ENCODE results near the gene SPR. TPM values are rescaled to one million over a fixed set of nuclear protein-coding genes. Genes with fewer than 3 reads are reported as not detected.
A peak's percentile ranks its signal among the peaks of the same experiment; 100 is the strongest.

Gene SPR
- total and polyA plus RNA-seq, 2 of the 13 experiments (the other 11 are each of a cell fraction or from before 2014, with no cell fraction given): 34.0 to 96.0 TPM

DNA sequence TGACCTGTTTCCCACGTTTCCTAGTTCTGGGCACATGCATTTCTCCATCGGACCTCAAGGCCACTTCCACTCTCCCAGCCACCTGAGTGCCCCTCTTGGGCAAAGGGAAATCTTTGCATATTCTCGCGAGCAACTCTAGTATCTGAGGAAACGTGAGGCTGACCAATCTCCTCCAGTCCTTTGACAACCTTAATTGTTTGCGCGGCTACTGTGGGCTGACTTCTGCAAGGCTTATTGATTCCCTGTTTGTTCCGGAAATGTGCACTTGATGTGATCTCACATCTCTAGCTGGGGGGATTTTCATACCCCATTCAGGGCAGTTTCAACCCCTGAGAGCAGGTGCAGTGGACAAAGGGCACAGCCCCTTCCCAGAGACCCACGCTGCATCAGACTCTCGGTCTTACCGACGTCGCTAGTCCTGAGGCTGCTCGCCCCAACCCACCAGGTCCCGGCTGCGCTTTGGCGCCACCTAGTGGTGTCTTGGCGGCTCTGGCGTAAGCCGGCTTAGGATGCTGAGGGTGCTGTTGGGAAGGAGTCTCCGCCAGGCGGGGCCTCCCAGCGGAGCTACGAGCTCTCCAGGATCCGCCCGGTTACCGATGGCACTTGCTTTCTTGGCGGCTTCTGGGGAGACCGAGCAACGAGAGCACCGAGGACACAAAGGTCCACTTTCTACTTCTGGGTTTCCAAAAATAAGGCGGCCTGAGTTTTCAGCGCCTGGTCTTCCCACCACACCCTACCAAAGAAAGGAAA, 24.8 kb upstream of the SPR start (continued):
- TF ChIP-seq ZNF329 (CRISPR knock-in tag; IDR thresholded peaks at IDR 0.05; ENCODE audit: low read depth) (no peak), RFX5 (IDR thresholded peaks at IDR 0.05; ENCODE audit: low read depth, low read length) (no peak), YEATS2 (CRISPR knock-in tag; IDR thresholded peaks at IDR 0.05; ENCODE audit: borderline replicate concordance) (no peak), FOXJ3 (CRISPR knock-in tag; IDR thresholded peaks at IDR 0.05; ENCODE audit: borderline replicate concordance) (no peak), ZFY (CRISPR knock-in tag; IDR thresholded peaks at IDR 0.05) (peak; percentile 41; the same call in 1 of the 2 replicates), CBX1 (IDR thresholded peaks at IDR 0.05; ENCODE audit: low read depth) (peak; percentile 86), ZNF276 (CRISPR knock-in tag; IDR thresholded peaks at IDR 0.05; ENCODE audit: low read depth) (peak; percentile 55; the same call in 1 of the 2 replicates), HES4 (CRISPR knock-in tag; IDR thresholded peaks at IDR 0.05; ENCODE audit: borderline replicate concordance) (no peak), ZNF33B (CRISPR knock-in tag; IDR thresholded peaks at IDR 0.05) (peak; percentile 69; the same call in 1 of the 2 replicates), ZNF724P (CRISPR knock-in tag; IDR thresholded peaks at IDR 0.05; ENCODE audit: borderline replicate concordance) (0 out of 2 replicates have a peak, but pooled peaks have one; percentile 26), ZNF143 (CRISPR knock-in tag; IDR thresholded peaks at IDR 0.05) (peak; percentile 76), ZNF607 (CRISPR knock-in tag; IDR thresholded peaks at IDR 0.05; ENCODE audit: borderline replicate concordance) (peak; percentile 63; the same call in 1 of the 2 replicates), ZBTB7B (CRISPR knock-in tag; IDR thresholded peaks at IDR 0.05) (peak; percentile 43; the same call in 1 of the 2 replicates), SNAPC2 (CRISPR knock-in tag; IDR thresholded peaks at IDR 0.05) (no peak), AHDC1 (CRISPR knock-in tag; IDR thresholded peaks at IDR 0.05; ENCODE audit: borderline replicate concordance) (no peak)
- TF ChIP-seq, protein P1, sequence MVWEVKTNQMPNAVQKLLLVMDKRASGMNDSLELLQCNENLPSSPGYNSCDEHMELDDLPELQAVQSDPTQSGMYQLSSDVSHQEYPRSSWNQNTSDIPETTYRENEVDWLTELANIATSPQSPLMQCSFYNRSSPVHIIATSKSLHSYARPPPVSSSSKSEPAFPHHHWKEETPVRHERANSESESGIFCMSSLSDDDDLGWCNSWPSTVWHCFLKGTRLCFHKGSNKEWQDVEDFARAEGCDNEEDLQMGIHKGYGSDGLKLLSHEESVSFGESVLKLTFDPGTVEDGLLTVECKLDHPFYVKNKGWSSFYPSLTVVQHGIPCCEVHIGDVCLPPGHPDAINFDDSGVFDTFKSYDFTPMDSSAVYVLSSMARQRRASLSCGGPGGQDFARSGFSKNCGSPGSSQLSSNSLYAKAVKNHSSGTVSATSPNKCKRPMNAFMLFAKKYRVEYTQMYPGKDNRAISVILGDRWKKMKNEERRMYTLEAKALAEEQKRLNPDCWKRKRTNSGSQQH (CRISPR knock-in tag; IDR thresholded peaks at IDR 0.05; ENCODE audit: low read depth): peak; percentile 83; the same call in 1 of the 2 replicates
